Mammary epithelial cell (primary cell): ENCODE data around the gene HOXA4.

Source experiments
- EZH2 ChIP-seq: IDR thresholded peaks from 2 replicates; pipeline ENCODE4 v1.6.1; 2012; ENCODE audit warnings: low read length, inconsistent platforms, borderline replicate concordance
- TF ChIP-seq, protein P1 (sequence below), 2 donors: IDR thresholded peaks in 1 of 2; conservative IDR thresholded peaks in 1 of 2; 2 replicates each; pipeline ENCODE4 v1.5.1; 2011 to 2012; ENCODE audit warnings: inconsistent platforms in 2 of 2, low read length in 2 of 2, mild to moderate bottlenecking in 2 of 2, control low read depth in 1 of 2, low read depth in 1 of 2; ENCODE audit not compliant: insufficient read depth in 1 of 2; ENCODE audit errors: extremely low read depth in 1 of 2

DNA sequence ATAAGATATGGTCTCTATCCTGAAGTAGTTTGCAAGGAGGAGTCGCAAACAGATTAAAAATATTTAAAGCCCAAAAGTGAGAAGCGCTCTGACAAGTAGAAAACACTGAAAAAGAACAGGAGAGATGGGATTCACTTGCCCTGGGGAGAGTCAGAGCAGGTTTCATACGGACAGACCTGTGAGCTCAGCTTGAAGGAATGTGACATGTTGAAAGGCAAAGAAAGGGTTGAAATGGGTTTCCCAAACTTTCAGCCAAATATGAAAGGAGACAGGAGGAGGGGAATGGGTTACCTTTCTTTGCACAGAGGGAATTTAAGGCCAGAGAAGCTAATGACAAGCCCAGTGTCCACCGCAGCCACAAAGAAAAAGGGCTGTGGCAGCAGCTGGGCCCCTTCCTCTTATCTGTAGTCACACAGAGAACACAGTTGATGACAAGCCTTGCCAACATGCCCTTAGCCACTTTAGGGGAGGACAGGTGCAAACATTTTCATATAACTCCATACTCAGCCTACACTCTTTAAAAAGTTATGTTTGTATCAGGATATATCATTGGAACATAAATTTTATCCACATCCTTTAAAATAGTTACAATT is 49.6 kb downstream of the HOXA4 start:
- TF ChIP-seq, protein P1, sequence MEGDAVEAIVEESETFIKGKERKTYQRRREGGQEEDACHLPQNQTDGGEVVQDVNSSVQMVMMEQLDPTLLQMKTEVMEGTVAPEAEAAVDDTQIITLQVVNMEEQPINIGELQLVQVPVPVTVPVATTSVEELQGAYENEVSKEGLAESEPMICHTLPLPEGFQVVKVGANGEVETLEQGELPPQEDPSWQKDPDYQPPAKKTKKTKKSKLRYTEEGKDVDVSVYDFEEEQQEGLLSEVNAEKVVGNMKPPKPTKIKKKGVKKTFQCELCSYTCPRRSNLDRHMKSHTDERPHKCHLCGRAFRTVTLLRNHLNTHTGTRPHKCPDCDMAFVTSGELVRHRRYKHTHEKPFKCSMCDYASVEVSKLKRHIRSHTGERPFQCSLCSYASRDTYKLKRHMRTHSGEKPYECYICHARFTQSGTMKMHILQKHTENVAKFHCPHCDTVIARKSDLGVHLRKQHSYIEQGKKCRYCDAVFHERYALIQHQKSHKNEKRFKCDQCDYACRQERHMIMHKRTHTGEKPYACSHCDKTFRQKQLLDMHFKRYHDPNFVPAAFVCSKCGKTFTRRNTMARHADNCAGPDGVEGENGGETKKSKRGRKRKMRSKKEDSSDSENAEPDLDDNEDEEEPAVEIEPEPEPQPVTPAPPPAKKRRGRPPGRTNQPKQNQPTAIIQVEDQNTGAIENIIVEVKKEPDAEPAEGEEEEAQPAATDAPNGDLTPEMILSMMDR (conservative IDR thresholded peaks at IDR 0.05 in 1 of 2, IDR thresholded peaks at IDR 0.05 in 1 of 2; ENCODE audit: extremely low read depth in 1 of 2, insufficient read depth in 1 of 2, low read depth in 1 of 2, low read length in 2 of 2) = no peak
- TF ChIP-seq EZH2 = no peak
